Right lobe of liver (tissue), 4 donors: ENCODE measurements around the gene PRDM7.
"Not testable (repeated sequence)": the region's sequence is repeated elsewhere in the genome, so short reads cannot be mapped to it uniquely, and the experiment has no call there.

Experiments used
- CTCF ChIP-seq, 4 donors: fragments of 200-600 bp in 3 of 4; fragments of 450-650 bp in 1 of 4; IDR thresholded peaks; one replicate each; pipeline versions ENCODE4 v1.5.1 to v1.8.0; 2016 to 2022; ENCODE audit warnings: antibody characterized with exemption in 4 of 4, mild to moderate bottlenecking in 2 of 4
- POLR2A ChIP-seq: fragments of 450-650 bp; IDR thresholded peaks from one replicate; pipeline ENCODE4 v1.6.1; 2017; ENCODE audit warnings: antibody characterized with exemption, mild to moderate bottlenecking
- donor health status: DM: no; HTN: no; CAD: no.
- donor health status: DM: no; HTN: no; CAD: no.
- donor health status: DM: no; HTN: yes; CAD: no.

- TF ChIP-seq POLR2A = not testable (repeated sequence)
- peak in 1 of 4 donors; percentile 11 for TF ChIP-seq CTCF (IDR thresholded peaks at IDR 0.05)
Measured at GRCh38 chr16:90106271-90106670, 29.1 kb upstream of the PRDM7 start.
